Omental fat pad (tissue), 4 donors: ENCODE measurements around the gene RNF166. TPM values are rescaled to one million over a fixed set of nuclear protein-coding genes. Genes with fewer than 3 reads are reported as not detected.
A peak's percentile ranks its signal among the peaks of the same experiment; 100 is the strongest.

ENCODE experiments used
- ATAC-seq: fragments of 150-250 bp; one replicate; pipeline ENCODE4 v1.9.1; 2016; ENCODE audit warnings: mild to moderate bottlenecking, moderate library complexity; ENCODE audit not compliant: low FRiP score
- DNase-seq: peaks from one replicate; pipeline ENCODE4 v3.0.0-alpha.2; 2019; ENCODE audit warnings: low spot score
- total RNA-seq, 4 donors: library from RNA; depleted of rRNA; stranded (reverse); fragments of >200 nt; gene quantifications; one replicate each; pipeline ENCODE4 v1.1.0, GENCODE V29; 2016
- TF ChIP-seq, protein P1 (sequence below), 3 donors: fragments of 450-650 bp; IDR thresholded peaks; one replicate each; pipeline ENCODE4 v1.5.1; 2016 to 2017; ENCODE audit warnings: antibody characterized with exemption in 3 of 3, mild to moderate bottlenecking in 3 of 3, moderate library complexity in 2 of 3

Gene RNF166
- total RNA-seq, 4 donors from 2014 or later = 13.5 to 36.4 (median 20.2) TPM

GRCh38 chr16:88738151-88739084, 32.2 kb upstream of the RNF166 start:
- ATAC-seq (no peak), DNase-seq (no peak)
- TF ChIP-seq, protein P1, sequence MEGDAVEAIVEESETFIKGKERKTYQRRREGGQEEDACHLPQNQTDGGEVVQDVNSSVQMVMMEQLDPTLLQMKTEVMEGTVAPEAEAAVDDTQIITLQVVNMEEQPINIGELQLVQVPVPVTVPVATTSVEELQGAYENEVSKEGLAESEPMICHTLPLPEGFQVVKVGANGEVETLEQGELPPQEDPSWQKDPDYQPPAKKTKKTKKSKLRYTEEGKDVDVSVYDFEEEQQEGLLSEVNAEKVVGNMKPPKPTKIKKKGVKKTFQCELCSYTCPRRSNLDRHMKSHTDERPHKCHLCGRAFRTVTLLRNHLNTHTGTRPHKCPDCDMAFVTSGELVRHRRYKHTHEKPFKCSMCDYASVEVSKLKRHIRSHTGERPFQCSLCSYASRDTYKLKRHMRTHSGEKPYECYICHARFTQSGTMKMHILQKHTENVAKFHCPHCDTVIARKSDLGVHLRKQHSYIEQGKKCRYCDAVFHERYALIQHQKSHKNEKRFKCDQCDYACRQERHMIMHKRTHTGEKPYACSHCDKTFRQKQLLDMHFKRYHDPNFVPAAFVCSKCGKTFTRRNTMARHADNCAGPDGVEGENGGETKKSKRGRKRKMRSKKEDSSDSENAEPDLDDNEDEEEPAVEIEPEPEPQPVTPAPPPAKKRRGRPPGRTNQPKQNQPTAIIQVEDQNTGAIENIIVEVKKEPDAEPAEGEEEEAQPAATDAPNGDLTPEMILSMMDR (IDR thresholded peaks at IDR 0.05) = no peak

- ATAC-seq = peak; percentile 81
- TF ChIP-seq, protein P1 (IDR thresholded peaks at IDR 0.05) = peak in 1 of 3 donors; percentile 96
- peak; percentile 39 for DNase-seq
These were observed 31.3 kb upstream of the RNF166 start for GRCh38 chr16:88737298-88738150.

GRCh38 chr16:88736496-88736895, 30.3 kb upstream of the RNF166 start:
- no peak for ATAC-seq
- TF ChIP-seq, protein P1 (IDR thresholded peaks at IDR 0.05) = no peak
- DNase-seq = no peak

- ATAC-seq (no peak), DNase-seq (no peak)
- TF ChIP-seq, protein P1 (IDR thresholded peaks at IDR 0.05) = no peak
These were observed 29.9 kb upstream of the RNF166 start for GRCh38 chr16:88736088-88736487.

DNA sequence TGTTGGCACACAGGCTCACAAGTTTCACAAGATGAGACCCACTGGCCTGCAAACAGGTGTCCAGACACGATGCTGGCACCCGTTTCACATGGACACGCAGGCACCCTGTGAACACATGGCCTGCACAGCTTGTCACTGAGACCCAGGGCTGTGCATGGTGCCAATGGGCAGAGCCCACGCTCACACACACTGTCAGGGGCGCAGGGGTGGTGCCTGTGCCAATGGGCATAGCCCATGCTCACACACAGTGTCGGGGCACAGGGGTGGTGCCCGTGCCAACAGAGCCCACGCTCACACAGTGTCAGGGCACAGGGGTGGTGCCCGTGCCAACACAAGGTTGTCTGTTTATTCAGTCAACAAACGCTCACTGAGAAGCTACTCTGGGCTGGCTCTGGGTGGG, 29.4 kb upstream of the RNF166 start:
- TF ChIP-seq, protein P1 (IDR thresholded peaks at IDR 0.05) = no peak
- no peak for DNase-seq
- no peak for ATAC-seq

- TF ChIP-seq, protein P1 (IDR thresholded peaks at IDR 0.05) = no peak
- ATAC-seq = no peak
- no peak for DNase-seq
These were observed 28.9 kb upstream of the RNF166 start for GRCh38 chr16:88735121-88735520.
